ENCODE results near the gene KRTAP3-3. TPM values are rescaled to one million over a fixed set of nuclear protein-coding genes. Genes with fewer than 3 reads are reported as not detected.

Gene KRTAP3-3
- total and polyA plus RNA-seq, 2 donors (not counting 1 experiment from before 2014, with no cell fraction given), result not detected

DNA sequence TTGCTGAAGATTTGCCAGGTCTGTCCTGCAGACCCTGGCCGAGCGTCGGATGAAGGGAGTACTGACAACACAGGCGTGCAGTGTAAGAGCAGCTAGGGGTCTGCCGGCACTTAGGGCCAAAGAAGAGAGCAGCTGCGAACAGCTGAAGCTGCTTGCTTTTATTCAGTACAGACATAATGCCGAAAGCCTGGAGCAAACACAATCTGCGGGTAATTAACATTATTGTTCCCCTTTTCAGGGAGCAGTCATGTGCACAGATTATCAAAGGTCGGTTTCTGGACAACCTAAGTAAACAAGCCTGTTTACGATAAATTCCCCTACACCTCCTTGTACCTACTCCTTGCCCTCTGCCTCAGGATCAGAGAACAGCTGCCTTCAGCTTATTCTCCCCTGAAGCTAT, 44.5 kb downstream of the KRTAP3-3 start:
- no peak for TF ChIP-seq EZH2 (IDR thresholded peaks at IDR 0.05; ENCODE audit: low read length, missing control alignments)
- TF ChIP-seq, protein P1, sequence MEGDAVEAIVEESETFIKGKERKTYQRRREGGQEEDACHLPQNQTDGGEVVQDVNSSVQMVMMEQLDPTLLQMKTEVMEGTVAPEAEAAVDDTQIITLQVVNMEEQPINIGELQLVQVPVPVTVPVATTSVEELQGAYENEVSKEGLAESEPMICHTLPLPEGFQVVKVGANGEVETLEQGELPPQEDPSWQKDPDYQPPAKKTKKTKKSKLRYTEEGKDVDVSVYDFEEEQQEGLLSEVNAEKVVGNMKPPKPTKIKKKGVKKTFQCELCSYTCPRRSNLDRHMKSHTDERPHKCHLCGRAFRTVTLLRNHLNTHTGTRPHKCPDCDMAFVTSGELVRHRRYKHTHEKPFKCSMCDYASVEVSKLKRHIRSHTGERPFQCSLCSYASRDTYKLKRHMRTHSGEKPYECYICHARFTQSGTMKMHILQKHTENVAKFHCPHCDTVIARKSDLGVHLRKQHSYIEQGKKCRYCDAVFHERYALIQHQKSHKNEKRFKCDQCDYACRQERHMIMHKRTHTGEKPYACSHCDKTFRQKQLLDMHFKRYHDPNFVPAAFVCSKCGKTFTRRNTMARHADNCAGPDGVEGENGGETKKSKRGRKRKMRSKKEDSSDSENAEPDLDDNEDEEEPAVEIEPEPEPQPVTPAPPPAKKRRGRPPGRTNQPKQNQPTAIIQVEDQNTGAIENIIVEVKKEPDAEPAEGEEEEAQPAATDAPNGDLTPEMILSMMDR (conservative IDR thresholded peaks at IDR 0.05 in 1 of 2, IDR thresholded peaks at IDR 0.05 in 1 of 2; ENCODE audit: low read depth in 1 of 2, low read length in 2 of 2), result no peak
- Histone ChIP-seq H3K27me3 (ENCODE audit: control insufficient read depth, insufficient read depth, low read length) (no peaks in the 10 kb centered on the region), H3K79me2 (ENCODE audit: control insufficient read depth, insufficient read depth, low read length) (no peaks in the 10 kb centered on the region), H4K20me1 (ENCODE audit: control insufficient read depth, extremely low read depth, insufficient read depth, low read length) (no peaks in the 10 kb centered on the region), H3K4me2 (ENCODE audit: extremely low read depth, insufficient read depth, low read length) (peak overlapping the region; percentile 39), H3K4me3 (replicated peaks in 1 of 4; ENCODE audit: control extremely low read depth in 1 of 4, insufficient read depth in 1 of 4, low read depth in 3 of 4, low read length in 4 of 4) (no peak overlapping the region), H2AFZ (ENCODE audit: low read length) (peak overlapping the region; percentile 73), H3K4me1 (ENCODE audit: control insufficient read depth, extremely low read depth, insufficient read depth, low read length) (peaks cover 11% of the 10 kb centered on the region), H3K9ac (ENCODE audit: insufficient read depth, low read length) (no peak overlapping the region), H3K36me3 (ENCODE audit: control insufficient read depth, insufficient read depth, low read length) (no peaks in the 10 kb centered on the region), H3K9me3 (ENCODE audit: control insufficient read depth, insufficient read depth, low read depth, low read length) (no peaks in the 10 kb centered on the region), H3K27ac (ENCODE audit: insufficient read depth, low read length) (no peak overlapping the region)
- no peak for DNase-seq (ENCODE audit: low read depth in 2 of 2)

DNA sequence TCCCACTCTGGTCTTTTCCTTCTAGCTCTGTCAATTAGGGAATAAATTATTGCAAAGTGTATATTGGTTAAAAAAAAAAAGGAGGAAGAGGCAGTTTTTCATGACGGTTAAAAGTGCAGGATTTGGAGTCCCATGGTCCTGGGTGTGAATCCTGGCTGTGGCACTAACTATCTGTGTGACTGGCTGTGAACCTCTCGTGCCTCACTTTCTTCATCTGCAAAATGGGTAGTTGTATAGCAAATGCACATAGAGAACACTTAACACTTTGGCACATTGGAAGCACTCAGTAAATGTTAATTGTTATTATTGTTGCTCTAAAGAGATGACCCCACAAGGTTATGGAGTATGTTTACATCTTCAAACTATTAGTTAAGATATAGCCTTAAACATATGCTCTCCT, 46.0 kb downstream of the KRTAP3-3 start:
- Histone ChIP-seq H3K79me2 (ENCODE audit: control insufficient read depth, insufficient read depth, low read length) (no peaks in the 10 kb centered on the region), H3K9ac (ENCODE audit: insufficient read depth, low read length) (no peak overlapping the region), H3K9me3 (ENCODE audit: control insufficient read depth, insufficient read depth, low read depth, low read length) (no peaks in the 10 kb centered on the region), H3K27me3 (ENCODE audit: control insufficient read depth, insufficient read depth, low read length) (no peaks in the 10 kb centered on the region), H3K4me3 (replicated peaks in 1 of 4; ENCODE audit: control extremely low read depth in 1 of 4, insufficient read depth in 1 of 4, low read depth in 3 of 4, low read length in 4 of 4) (no peak overlapping the region), H3K36me3 (ENCODE audit: control insufficient read depth, insufficient read depth, low read length) (no peaks in the 10 kb centered on the region), H2AFZ (ENCODE audit: low read length) (no peak overlapping the region), H3K4me1 (ENCODE audit: control insufficient read depth, extremely low read depth, insufficient read depth, low read length) (peaks cover 3% of the 10 kb centered on the region), H3K27ac (ENCODE audit: insufficient read depth, low read length) (no peak overlapping the region), H3K4me2 (ENCODE audit: extremely low read depth, insufficient read depth, low read length) (no peak overlapping the region), H4K20me1 (ENCODE audit: control insufficient read depth, extremely low read depth, insufficient read depth, low read length) (no peaks in the 10 kb centered on the region)
- no peak for DNase-seq (ENCODE audit: low read depth in 2 of 2)
- TF ChIP-seq, protein P1 (conservative IDR thresholded peaks at IDR 0.05 in 1 of 2, IDR thresholded peaks at IDR 0.05 in 1 of 2; ENCODE audit: low read depth in 1 of 2, low read length in 2 of 2), result no peak
- no peak for TF ChIP-seq EZH2 (IDR thresholded peaks at IDR 0.05; ENCODE audit: low read length, missing control alignments)

DNA sequence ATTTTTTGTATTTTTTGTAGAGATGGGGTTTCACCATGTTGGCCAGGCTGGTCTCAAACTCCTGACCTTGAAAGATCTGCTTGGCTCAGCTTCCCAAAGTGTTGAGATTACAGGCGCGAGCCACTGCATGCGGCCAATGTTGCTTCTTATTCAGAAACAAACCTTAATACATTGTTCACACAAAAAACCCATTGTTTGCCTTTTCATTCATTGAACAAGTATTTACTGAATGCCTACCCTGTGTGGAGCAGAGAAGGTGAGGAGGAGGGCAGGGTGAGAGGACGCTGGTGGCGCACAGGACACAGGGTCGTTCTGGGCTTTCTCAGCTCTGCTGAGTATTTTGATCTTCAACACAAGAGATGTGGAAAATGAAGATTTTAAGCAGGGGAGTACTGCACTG, 48.5 kb downstream of the KRTAP3-3 start:
- no peaks in the 10 kb centered on the region for H3K79me2 ChIP-seq (ENCODE audit: control insufficient read depth, insufficient read depth, low read length)

More for the DNA sequence above, 48.5 kb downstream of the KRTAP3-3 start:
- TF ChIP-seq EZH2 (IDR thresholded peaks at IDR 0.05; ENCODE audit: low read length, missing control alignments), result no peak
- Histone ChIP-seq H3K9ac (ENCODE audit: insufficient read depth, low read length) (no peak overlapping the region), H3K36me3 (ENCODE audit: control insufficient read depth, insufficient read depth, low read length) (no peaks in the 10 kb centered on the region), H3K4me3 (replicated peaks in 1 of 4; ENCODE audit: control extremely low read depth in 1 of 4, insufficient read depth in 1 of 4, low read depth in 3 of 4, low read length in 4 of 4) (no peak overlapping the region), H3K4me2 (ENCODE audit: extremely low read depth, insufficient read depth, low read length) (no peak overlapping the region), H3K4me1 (ENCODE audit: control insufficient read depth, extremely low read depth, insufficient read depth, low read length) (no peaks in the 10 kb centered on the region), H3K27ac (ENCODE audit: insufficient read depth, low read length) (no peak overlapping the region), H3K9me3 (ENCODE audit: control insufficient read depth, insufficient read depth, low read depth, low read length) (no peaks in the 10 kb centered on the region), H4K20me1 (ENCODE audit: control insufficient read depth, extremely low read depth, insufficient read depth, low read length) (no peaks in the 10 kb centered on the region), H2AFZ (ENCODE audit: low read length) (no peak overlapping the region), H3K27me3 (ENCODE audit: control insufficient read depth, insufficient read depth, low read length) (no peaks in the 10 kb centered on the region)
- no peak for DNase-seq (ENCODE audit: low read depth in 2 of 2)

Data from fibroblast of lung (primary cell).